Endothelial cell of umbilical vein (primary cell): ENCODE measurements around the gene GIT2. TPM values are rescaled to one million over a fixed set of nuclear protein-coding genes. Genes with fewer than 3 reads are reported as not detected.

Experiments used
- BruUV-seq: library from RNA; stranded (reverse); fragments of 400-500 nt; replicated peaks from 2 replicates; lab custom pipeline; 2021; lab: Mats Ljungman, UMichigan
- CTCF ChIA-PET: fragments of 300-600, 350-600 bp; sonication (Branson Sonifier 250); formaldehyde crosslinking; loops from one replicate; lab custom pipeline; 2021; ENCODE audit warnings: antibody characterized with exemption, inconsistent platforms; lab: Charles Lee
- POLR2A ChIA-PET: fragments of 300-600, 350-600 bp; sonication (Branson Sonifier 250); formaldehyde crosslinking; loops from one replicate; lab custom pipeline; 2021; ENCODE audit warnings: antibody characterized with exemption, inconsistent platforms; lab: Charles Lee
- DNase-seq: peaks from one replicate; pipeline ENCODE4 v3.0.0-alpha.2; 2011; ENCODE audit warnings: low read depth, low spot score
- FAIRE-seq: peaks from 2 replicates; lab custom pipeline; 2011; peaks lifted over from hg19 to GRCh38; lab: Jason Lieb, UNC
- H2AFZ ChIP-seq: 2 replicates; pipeline ENCODE4 v1.6.0; 2012; ENCODE audit warnings: low read depth, low read length, control low read depth, inconsistent platforms
- H3K27ac ChIP-seq: 2 replicates; pipeline ENCODE4 v1.5.1; 2011; ENCODE audit warnings: low read depth, mild to moderate bottlenecking, control low read depth, low read length, moderate library complexity; ENCODE audit not compliant: insufficient read depth
- H3K27me3 ChIP-seq, 2 experiments: 2 replicates each; pipeline versions ENCODE4 v1.6.0 to v1.6.1; 2011; ENCODE audit warnings: low read length in 2 of 2, mixed read lengths in 1 of 2; ENCODE audit not compliant: control insufficient read depth in 2 of 2, insufficient read depth in 2 of 2
- H3K36me3 ChIP-seq, 2 experiments: 2 replicates in 1 of 2; 3 replicates in 1 of 2; pipeline ENCODE4 v1.5.1; 2011; ENCODE audit warnings: low read length in 2 of 2, mild to moderate bottlenecking in 1 of 2, moderate library complexity in 1 of 2; ENCODE audit not compliant: control insufficient read depth in 2 of 2, insufficient read depth in 2 of 2; ENCODE audit errors: extremely low read depth in 1 of 2
- H3K4me1 ChIP-seq: 3 replicates; pipeline ENCODE4 v1.5.1; 2011; ENCODE audit warnings: mild to moderate bottlenecking, low read length; ENCODE audit not compliant: control insufficient read depth, insufficient read depth; ENCODE audit errors: extremely low read depth
- H3K4me2 ChIP-seq: 2 replicates; pipeline ENCODE4 v1.6.1; 2011; ENCODE audit warnings: low read length, control low read depth, mixed read lengths; ENCODE audit not compliant: insufficient read depth
- H3K4me3 ChIP-seq, 3 experiments: fragments of 200-600 bp in 1 of 3; sonication (generic), shearing (Covaris generic) in 1 of 3; replicated peaks in 1 of 3; 2 replicates each; pipeline ENCODE4 v1.5.1; 2011 to 2016; ENCODE audit warnings: control low read depth in 3 of 3, low read length in 3 of 3, mild to moderate bottlenecking in 2 of 3, inconsistent platforms in 1 of 3, low read depth in 1 of 3, moderate library complexity in 1 of 3; ENCODE audit not compliant: insufficient read depth in 1 of 3
- H3K79me2 ChIP-seq: 2 replicates; pipeline ENCODE4 v1.6.0; 2012; ENCODE audit warnings: low read length, inconsistent platforms; ENCODE audit not compliant: control insufficient read depth, insufficient read depth
- H3K9ac ChIP-seq: replicated peaks from 2 replicates; pipeline ENCODE3; 2011; ENCODE audit warnings: low read length, control low read depth; ENCODE audit not compliant: insufficient read depth; ENCODE audit errors: extremely low read depth
- H3K9me1 ChIP-seq: replicated peaks from 3 replicates; pipeline ENCODE4 v1.6.0; 2011; ENCODE audit warnings: mild to moderate bottlenecking, low read length; ENCODE audit not compliant: control insufficient read depth, insufficient read depth; ENCODE audit errors: extremely low read depth
- H3K9me3 ChIP-seq: replicated peaks from 2 replicates; pipeline ENCODE4 v1.5.1; 2012; ENCODE audit warnings: low read length, inconsistent platforms; ENCODE audit not compliant: control insufficient read depth, insufficient read depth
- H4K20me1 ChIP-seq: replicated peaks from 2 replicates; pipeline ENCODE3; 2011; ENCODE audit warnings: mild to moderate bottlenecking, low read length; ENCODE audit not compliant: control insufficient read depth, insufficient read depth; ENCODE audit errors: extremely low read depth
- EZH2 ChIP-seq: IDR thresholded peaks from 2 replicates; pipeline ENCODE4 v1.6.1; 2012; ENCODE audit warnings: borderline replicate concordance, low read depth, mild to moderate bottlenecking, moderate library complexity, low read length, inconsistent platforms; ENCODE audit not compliant: severe bottlenecking
- FOS ChIP-seq: IDR thresholded peaks from 2 replicates; pipeline ENCODE4 v1.6.1; 2011; ENCODE audit warnings: mild to moderate bottlenecking, low read length, moderate library complexity, borderline replicate concordance; ENCODE audit not compliant: insufficient read depth
- GATA2 ChIP-seq: IDR thresholded peaks from 2 replicates; pipeline ENCODE4 v1.7.0; 2011; ENCODE audit warnings: low read depth, mild to moderate bottlenecking, moderate library complexity, mixed read lengths, low read length; ENCODE audit not compliant: insufficient read length, insufficient read depth
- JUN ChIP-seq: IDR thresholded peaks from 2 replicates; pipeline ENCODE4 v1.6.1; 2011; ENCODE audit warnings: borderline replicate concordance, low read depth; ENCODE audit not compliant: insufficient read length, insufficient read depth
- MYC ChIP-seq: IDR thresholded peaks from one replicate; pipeline ENCODE4 v1.6.1; 2011; ENCODE audit warnings: mild to moderate bottlenecking, low read depth, low read length
- POLR2A ChIP-seq: IDR thresholded peaks from 2 replicates; pipeline ENCODE4 v1.6.1; 2012; ENCODE audit warnings: low read depth, mild to moderate bottlenecking, control low read depth, low read length
- POLR2AphosphoS5 ChIP-seq: IDR thresholded peaks from 2 replicates; pipeline ENCODE4 v1.6.1; 2012; ENCODE audit warnings: low read depth, mild to moderate bottlenecking, control low read depth, low read length, moderate library complexity; ENCODE audit not compliant: insufficient read depth
- dilution Hi-C: fragments of 300-500 bp; cut with MboI; formaldehyde crosslinking; loops from one replicate; pipeline ENCODE4 v1.15.0; 2019; ENCODE audit warnings: low sequenced_read_pairs; ENCODE audit not compliant: extremely low pct_ligation_motif_present
- intact Hi-C: fragments of 100-400 bp; cut with micrococcal nuclease; formaldehyde crosslinking; loops from one replicate; pipeline ENCODE4 v1.10.0; 2022
- polyA plus RNA-seq, 4 experiments: library from polyadenylated mRNA; depleted of rRNA in 3 of 4; stranded (reverse) in 3 of 4; unstranded in 1 of 4; fragments of >200 nt; gene quantifications; 2 replicates each; pipeline versions ENCODE4 v1.2.1 to v1.2.3, GENCODE V29; 2011 to 2012; ENCODE audit warnings: missing spikeins in 1 of 4
- total RNA-seq: library from RNA; stranded (reverse); gene quantifications from 2 replicates; pipeline ENCODE4 v1.2.3, GENCODE V29; 2021
- TF ChIP-seq, protein P1 (sequence below): IDR thresholded peaks from 2 replicates; pipeline ENCODE4 v1.6.1; 2011; ENCODE audit not compliant: insufficient read depth, insufficient read length
- TF ChIP-seq, protein P2 (sequence below), 2 donors: IDR thresholded peaks; 1 replicate in 1 of 2; 2 replicates in 1 of 2; pipeline ENCODE4 v1.5.1; 2011; ENCODE audit warnings: low read length in 2 of 2, mild to moderate bottlenecking in 2 of 2, moderate library complexity in 2 of 2, control low read depth in 1 of 2, inconsistent platforms in 1 of 2, low read depth in 1 of 2; ENCODE audit not compliant: insufficient read depth in 1 of 2; ENCODE audit errors: extremely low read depth in 1 of 2

GIT2 gene
- total and polyA plus RNA-seq, 2 donors (not counting 3 experiments of a cell fraction or from before 2014, with no cell fraction given), result 37.3 to 77.2 TPM

DNA sequence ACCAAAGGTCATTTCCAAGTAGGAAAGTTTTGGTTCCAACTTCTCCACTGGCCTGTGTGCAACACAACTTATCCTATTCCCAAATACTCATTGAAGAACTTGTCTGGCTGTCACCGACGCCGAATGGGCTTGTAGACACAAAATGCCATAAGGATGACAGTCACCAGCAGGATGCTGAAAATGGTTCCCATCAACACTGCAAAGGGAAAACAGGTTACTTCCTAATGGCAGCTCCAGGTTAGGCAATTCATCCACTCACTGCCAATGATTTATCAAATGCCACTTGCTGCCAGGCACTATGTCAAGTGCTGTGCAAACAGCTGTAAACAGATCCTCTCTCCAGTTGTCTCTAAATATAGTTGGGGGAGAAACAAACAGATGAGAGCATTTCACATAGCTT is 46.1 kb upstream of the GIT2 start:
- no peak overlapping the region for H3K27ac ChIP-seq
- H3K79me2 ChIP-seq, result peaks cover 10% of the 10 kb centered on the region

DNA sequence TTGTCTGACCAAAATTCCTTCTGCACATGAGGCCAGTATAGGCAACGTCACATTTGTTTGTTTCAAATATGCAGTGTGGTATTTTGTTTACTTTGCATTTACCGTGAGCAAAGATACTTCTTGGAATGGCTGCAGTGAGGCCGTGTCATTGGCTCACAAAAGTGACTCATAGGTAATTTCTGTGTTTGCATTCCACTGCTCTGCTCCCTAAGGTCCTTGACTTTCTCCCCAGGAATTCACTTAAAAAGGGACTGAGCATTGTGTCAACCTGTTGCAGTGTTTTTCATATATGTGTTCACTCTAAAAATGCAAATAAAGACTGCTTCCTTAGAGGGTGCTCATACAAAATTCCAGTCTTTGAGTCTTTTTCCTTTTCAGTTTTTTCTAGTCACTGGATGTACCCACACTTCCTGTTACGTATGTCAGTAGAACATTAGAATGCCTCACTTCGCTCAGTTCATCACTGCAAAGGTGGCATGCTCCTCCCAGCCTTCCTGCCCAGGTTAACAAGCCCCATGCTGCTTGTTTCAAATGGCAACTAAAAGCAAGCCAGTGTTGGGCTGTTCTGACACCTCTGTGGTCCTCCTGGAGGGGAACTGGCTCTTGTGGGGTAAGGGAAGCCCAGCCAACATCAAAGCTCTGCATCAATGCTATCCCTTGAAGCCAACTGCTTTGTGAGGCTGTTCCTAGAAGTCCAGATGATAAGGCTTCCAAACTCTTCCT is 43.1 kb upstream of the GIT2 start:
- no TSS peak for BruUV-seq
- Histone ChIP-seq H2AFZ (no peak overlapping the region), H4K20me1 (no peaks in the 10 kb centered on the region), H3K9me3 (no peaks in the 10 kb centered on the region), H3K27ac (peak overlapping the region; percentile 90), H3K36me3 (peaks cover 4 to 18% of the 10 kb centered on the region in 2 experiments), H3K79me2 (no peaks in the 10 kb centered on the region), H3K4me1 (peaks cover 29% of the 10 kb centered on the region), H3K9me1 (no peaks in the 10 kb centered on the region), H3K27me3 (no peaks in the 10 kb centered on the region), H3K4me3 (no peak overlapping the region), H3K4me2 (peak overlapping the region; percentile 57), H3K9ac (peak overlapping the region; percentile 62)
- POLR2A ChIA-PET, result interaction anchor here (0.6 kb wide), 1 partner anchor 146 kb away, joined by 5 read pairs; no protein-coding TSS in a partner anchor
- dilution Hi-C loops (no loop called here), intact Hi-C loops (loop anchor here (2.0 kb wide), 1 partner anchor 14 kb away; no protein-coding TSS in a partner anchor)
- peak; percentile 86 for FAIRE-seq
- TF ChIP-seq GATA2 (no peak), EZH2 (no peak), FOS (peak; percentile 61), POLR2A (no peak), MYC (no peak), JUN (peak; percentile 75), POLR2AphosphoS5 (no peak)
- TF ChIP-seq, protein P1, sequence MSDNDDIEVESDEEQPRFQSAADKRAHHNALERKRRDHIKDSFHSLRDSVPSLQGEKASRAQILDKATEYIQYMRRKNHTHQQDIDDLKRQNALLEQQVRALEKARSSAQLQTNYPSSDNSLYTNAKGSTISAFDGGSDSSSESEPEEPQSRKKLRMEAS, result no peak
- TF ChIP-seq, protein P2, sequence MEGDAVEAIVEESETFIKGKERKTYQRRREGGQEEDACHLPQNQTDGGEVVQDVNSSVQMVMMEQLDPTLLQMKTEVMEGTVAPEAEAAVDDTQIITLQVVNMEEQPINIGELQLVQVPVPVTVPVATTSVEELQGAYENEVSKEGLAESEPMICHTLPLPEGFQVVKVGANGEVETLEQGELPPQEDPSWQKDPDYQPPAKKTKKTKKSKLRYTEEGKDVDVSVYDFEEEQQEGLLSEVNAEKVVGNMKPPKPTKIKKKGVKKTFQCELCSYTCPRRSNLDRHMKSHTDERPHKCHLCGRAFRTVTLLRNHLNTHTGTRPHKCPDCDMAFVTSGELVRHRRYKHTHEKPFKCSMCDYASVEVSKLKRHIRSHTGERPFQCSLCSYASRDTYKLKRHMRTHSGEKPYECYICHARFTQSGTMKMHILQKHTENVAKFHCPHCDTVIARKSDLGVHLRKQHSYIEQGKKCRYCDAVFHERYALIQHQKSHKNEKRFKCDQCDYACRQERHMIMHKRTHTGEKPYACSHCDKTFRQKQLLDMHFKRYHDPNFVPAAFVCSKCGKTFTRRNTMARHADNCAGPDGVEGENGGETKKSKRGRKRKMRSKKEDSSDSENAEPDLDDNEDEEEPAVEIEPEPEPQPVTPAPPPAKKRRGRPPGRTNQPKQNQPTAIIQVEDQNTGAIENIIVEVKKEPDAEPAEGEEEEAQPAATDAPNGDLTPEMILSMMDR (IDR thresholded peaks at IDR 0.05; ENCODE audit: extremely low read depth in 1 of 2, insufficient read depth in 1 of 2, low read depth in 1 of 2, low read length in 2 of 2), result no peak
- DNase-seq, result peak; percentile 74
- CTCF ChIA-PET, result interaction anchor here (1.4 to 1.9 kb wide), 2 partner anchors 10 to 15 kb away, joined by 4 to 12 read pairs; no protein-coding TSS in a partner anchor

More for the DNA sequence above, 46.1 kb upstream of the GIT2 start:
- no peaks in the 10 kb centered on the region for H4K20me1 ChIP-seq
- no peaks in the 10 kb centered on the region for H3K9me1 ChIP-seq
- H3K9ac ChIP-seq, result no peak overlapping the region
- peaks cover 30% of the 10 kb centered on the region for H3K4me1 ChIP-seq
- DNase-seq (no peak), FAIRE-seq (no peak)
- TF ChIP-seq MYC, result no peak
- no peak for TF ChIP-seq JUN
- TF ChIP-seq FOS, result no peak
- TF ChIP-seq EZH2, result no peak
- TF ChIP-seq, protein P1, result no peak
- TF ChIP-seq POLR2A, result no peak
- no peak overlapping the region for H3K4me3 ChIP-seq
- H2AFZ ChIP-seq, result no peak overlapping the region
- ChIA-PET POLR2A (interaction anchor here (0.7 kb wide), 1 partner anchor 1392 kb away, joined by 3 read pairs; no protein-coding TSS in a partner anchor), CTCF (interaction anchor here (1.0 to 1.6 kb wide), 3 partner anchors 9 to 16 kb away, joined by 3 to 5 read pairs (median 3); no protein-coding TSS in a partner anchor)
- H3K27me3 ChIP-seq, result no peaks in the 10 kb centered on the region
- dilution Hi-C loops, result no loop called here
- no TSS peak for BruUV-seq
- H3K36me3 ChIP-seq, result peaks cover 4 to 13% of the 10 kb centered on the region in 2 experiments
- no peak overlapping the region for H3K4me2 ChIP-seq
- intact Hi-C loops, result loop anchor here (2.0 kb wide), 1 partner anchor 47 kb away; no protein-coding TSS in a partner anchor
- H3K9me3 ChIP-seq, result no peaks in the 10 kb centered on the region
